HG03442 (cell line): Measurements from ENCODE around the gene ZMYND10.

Source experiments
- ATAC-seq: cut with Tn5 transposase; IDR thresholded peaks from one replicate; pipeline ENCODE4 v1.9.1; 2021; ENCODE audit warnings: mild to moderate bottlenecking, moderate library complexity; ENCODE audit not compliant: unreplicated experiment

Gene ZMYND10

DNA sequence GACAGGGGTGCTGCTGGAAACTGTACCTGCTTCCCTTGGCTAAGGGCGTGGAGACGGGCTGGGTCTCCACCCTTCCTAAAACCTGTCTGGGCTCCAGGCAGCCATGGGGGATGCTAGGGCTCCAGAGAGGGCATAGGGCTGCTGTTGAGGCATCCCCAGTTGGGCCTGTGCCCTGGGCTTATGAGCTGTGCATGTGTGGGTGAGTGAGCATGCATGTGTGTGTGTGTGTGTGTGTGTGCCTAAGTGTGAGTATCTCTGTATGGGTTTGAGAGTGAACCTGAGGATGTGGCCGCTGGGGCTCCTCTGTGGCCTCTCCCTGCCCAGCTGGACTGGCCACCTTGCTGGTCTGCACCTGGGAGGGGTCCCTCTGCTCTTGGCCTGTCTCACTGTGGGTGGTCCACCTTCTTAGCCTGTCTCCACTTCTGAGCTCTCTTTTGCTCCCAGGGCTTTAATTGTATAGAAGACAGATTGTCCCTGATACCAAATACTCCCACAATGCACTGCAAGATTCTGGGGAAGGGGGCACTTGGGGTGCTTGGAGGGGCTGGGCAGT lies 25.7 kb upstream of the ZMYND10 start:
- no peak for ATAC-seq

DNA sequence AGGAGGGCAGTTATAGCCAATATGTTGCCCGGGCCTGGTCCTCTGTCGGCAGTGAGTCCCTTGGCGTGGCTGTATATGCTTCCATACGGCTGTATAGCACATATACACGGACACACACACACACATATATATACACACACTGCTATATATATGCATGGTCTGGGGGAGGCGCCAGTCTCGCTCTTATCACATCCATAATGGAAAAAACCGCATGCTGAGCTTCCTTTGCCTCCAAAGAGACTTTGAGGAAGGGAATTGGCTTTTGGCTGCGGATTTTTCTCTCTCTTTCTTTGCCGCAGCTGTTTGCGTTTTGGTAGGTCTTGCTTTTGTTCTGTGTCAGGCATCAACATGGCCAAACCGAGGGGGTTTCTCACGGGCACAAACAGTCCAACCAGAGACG lies 25.1 kb upstream of the ZMYND10 start:
- no peak for ATAC-seq

DNA sequence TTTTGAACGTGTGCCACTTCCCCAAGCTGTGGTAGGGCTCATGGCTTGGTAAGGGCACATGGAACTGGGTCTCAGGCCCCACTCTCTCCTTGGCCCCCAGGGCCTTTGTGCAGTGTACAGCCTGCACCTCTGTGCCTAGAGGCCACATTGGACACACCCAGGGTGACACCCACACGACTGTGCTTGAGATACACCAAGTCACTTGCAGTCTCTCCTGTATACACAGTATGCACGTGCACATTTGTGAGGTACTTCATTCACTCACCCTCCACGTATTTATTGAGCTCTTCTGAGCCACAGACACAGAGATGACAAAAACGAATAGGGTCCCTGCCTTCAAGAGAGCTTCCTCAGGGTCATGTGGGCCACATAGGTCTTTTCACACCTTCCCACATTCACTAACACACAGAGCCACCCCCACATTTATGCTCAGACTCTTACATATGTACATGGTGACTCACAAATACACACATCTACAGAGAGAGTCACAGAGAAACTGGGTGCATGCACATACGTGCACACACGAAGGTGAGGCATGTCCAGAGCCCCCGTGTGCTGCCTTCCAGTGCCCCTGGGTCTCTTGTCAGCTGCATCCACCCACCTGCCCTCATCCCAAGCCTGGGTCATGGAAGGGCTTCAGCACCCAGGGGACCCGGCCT lies 23.6 kb upstream of the ZMYND10 start:
- ATAC-seq = no peak

DNA sequence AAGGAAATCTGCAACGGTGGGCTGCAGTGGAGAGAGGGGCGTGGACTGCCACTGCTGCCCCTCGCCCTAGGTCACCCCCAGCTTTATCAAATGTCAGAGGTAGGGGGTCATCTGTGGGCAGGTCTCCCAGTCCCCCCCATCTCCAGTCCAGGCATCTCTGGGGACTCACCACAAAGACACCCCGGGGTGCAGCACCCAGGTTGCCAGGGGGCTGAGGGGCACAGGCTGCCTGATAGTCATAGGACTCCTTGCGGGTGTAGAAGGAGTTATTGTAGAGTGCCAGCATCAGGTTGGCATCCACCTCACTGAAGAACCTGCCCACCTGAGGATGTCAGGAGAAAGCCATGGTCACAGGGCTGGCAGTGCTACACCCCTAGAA lies 20.3 kb upstream of the ZMYND10 start:
- no peak for ATAC-seq

- peak; percentile 80 for ATAC-seq
These were observed 19.7 kb upstream of the ZMYND10 start for GRCh38 chr3:50365080-50365841.

GRCh38 chr3:50364573-50365079 lies 19.1 kb upstream of the ZMYND10 start:
- ATAC-seq = peak; percentile 4

- ATAC-seq = peak; percentile 6
These were observed 14.2 kb upstream of the ZMYND10 start for GRCh38 chr3:50359760-50360110.

GRCh38 chr3:50358911-50359759 lies 13.6 kb upstream of the ZMYND10 start, which contains the start of gene TMEM115:
TMEM115 (minus strand) TSS chr3:50359521; CDS start chr3:50359063, 458 bp downstream.
- peak; percentile 98 for ATAC-seq

DNA sequence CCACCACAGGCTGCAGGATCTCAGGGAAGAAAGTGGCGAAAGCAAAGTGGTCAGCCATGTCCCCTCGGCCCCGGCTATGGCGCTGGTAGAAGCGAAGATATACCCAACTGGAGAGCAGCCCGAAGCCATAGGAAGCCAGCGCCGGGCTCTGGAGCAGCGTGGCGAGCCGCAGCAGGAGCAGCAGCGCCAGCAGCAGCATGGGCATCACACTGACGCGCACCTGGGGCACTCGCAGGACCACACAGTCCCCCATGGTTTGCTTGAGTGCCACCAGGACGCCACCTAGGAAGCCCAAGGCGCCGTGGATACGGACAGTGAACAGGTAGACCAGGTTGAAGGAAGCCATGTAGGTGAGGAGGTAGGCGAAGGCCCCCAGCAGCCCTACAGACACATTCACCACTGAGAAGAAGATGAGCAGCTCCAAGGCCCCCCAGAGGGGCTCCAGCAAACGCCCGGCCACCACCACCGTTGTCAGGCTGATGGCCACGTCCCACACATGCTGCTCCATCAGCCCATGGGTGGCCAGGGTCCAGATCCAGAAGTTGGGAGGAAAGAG lies 12.9 kb upstream of the ZMYND10 start:
- no peak for ATAC-seq

GRCh38 chr3:50357481-50357880 lies 11.9 kb upstream of the ZMYND10 start:
- no peak for ATAC-seq

- ATAC-seq = no peak
These were observed 11.0 kb upstream of the ZMYND10 start for GRCh38 chr3:50356553-50356952.

DNA sequence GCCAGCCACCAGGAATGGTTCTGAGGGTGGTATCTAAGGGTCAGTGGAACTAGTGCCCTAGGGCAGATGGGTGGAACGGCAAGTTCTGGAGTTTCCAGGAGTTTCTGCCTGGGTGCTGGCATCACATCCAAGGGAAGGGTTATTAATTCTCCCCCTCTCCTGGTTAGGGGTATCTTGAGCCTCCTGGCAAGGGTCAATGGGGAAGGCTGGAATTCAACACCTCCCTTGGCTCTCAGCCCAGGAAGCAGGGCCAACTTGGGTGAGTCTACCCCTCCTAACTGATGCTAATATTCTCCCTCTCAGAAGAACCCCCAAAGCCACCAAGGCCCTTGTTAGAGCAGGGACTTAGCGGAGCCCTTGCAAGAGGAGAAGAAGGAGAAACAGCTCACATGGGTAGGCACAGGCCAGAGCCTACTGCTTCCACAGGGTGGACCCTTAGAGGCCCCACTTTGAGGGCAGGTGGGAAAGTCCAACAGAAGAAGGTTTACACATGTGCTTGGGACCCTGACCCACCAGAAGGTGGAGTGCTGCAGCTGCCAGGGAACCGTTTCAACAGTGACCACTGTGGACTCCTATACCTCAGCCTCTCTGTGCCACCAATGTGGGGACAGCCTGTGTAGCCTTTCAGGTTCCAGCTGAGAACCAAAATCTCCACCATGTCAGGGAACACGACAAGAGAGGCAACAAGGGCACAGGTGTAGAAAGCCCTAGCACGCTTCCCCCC lies 10.5 kb upstream of the ZMYND10 start:
- ATAC-seq = no peak

DNA sequence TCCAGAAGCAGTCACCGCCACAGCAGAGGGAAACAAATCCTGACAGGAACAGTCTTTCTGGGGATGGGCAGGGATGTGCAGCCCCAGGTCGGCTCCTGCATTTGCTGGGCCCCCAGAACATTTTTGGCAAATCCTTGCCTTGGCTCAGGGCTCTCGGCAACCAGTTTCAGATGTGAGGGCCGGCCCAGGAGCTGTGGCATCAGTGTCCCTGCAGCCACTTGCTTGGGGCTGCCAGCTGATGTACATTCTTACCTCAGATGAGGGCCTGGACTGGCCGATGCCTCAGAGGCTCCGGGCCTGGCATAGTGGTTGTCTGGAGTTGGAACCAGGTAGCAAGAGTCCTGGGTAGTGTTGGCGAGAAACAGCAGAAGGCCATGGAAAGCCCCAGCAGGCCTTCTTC lies 9.3 kb upstream of the ZMYND10 start:
- no peak for ATAC-seq

DNA sequence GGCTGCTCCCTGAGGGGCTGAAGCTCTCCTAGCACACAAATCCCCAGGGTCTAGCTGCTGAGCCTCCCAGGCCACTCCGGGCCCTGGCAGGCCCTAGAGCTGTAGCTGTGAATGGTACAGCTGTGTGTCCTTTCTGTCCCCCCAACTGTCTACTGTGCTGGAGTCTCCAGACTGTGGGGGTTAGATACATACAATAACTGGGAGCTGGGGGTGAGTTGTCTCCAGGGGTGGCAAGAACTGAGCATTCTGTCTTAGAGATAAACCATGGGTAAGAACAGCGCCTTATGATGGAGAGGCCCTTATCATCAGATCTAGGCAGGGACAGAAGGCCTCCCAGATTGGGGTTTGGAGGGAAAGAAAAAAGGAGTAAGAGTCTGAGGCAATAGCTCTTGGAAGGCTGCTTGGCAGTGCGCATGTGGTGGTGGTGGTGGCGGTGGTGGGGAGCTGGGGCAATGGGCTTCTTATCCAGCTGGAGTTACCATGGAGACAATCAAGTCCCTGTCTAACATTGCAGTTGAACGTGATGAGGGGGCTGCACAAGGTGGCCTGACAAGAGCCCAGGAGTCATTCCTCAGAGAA lies 8.7 kb upstream of the ZMYND10 start:
- ATAC-seq = no peak

GRCh38 chr3:50353245-50354004 lies 7.9 kb upstream of the ZMYND10 start:
- no peak for ATAC-seq

GRCh38 chr3:50352781-50353180 lies 7.2 kb upstream of the ZMYND10 start:
- ATAC-seq = no peak

DNA sequence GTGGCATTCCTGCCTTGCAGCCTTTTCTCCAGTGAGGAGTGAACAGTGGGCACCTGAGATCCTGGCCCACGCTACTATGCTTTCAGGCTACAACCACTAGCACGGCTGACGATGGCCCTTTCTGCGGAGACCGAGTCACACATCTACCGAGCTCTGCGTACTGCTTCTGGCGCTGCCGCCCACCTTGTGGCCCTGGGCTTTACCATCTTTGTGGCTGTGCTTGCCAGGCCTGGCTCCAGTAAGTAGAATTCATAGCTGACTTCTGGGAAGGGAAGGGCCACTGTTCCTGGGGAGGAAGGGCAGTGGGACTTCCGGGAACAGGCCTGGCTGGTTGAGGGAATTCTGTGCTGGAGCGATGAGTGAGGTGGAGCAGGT lies 5.8 kb upstream of the ZMYND10 start:
- ATAC-seq = no peak

DNA sequence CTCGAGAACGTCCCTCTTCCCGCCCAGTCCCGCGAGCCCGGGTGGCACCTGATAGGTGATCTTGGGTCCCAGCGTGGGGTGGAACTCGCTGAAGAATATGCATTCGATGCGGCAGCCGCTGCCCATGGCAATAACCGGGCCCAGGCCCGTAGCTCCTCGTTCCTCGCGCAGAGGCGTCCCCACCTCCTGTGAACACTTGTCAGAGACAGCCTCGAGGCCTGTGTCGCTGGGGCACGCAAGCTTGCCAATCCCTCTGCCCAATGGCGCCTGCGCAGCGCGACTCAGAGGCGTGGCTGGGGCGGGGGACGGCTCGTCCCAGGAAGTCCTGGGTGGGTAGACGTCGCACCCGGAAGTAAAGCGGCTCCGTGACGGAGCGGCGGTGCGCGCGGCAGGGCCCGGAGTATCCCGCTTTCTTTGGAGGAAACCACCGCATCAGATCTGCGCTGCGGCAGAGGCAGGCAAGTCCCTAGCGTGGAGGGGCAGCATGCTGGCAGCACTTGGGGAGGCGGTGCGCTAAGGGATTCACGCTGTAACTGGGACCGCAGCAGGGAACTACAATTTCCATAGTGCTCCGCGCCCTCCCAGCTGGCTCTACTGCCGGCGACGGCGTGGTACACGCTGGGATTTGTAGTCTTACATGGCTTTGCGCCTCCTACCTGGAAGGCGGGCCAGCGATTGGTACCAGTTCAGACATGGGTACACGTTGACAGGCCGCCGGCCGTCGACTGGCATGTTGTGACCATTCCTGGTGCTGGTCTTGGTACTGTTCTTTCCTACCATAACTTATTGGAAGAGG lies 5.2 kb upstream of the ZMYND10 start, which contains the start of the genes CYB561D2 and NPRL2:
Gene CYB561D2 (plus strand): TSS at position 336 of the 796 bp plus-strand sequence. CDS start 572 bp downstream, outside the sequence.
Gene NPRL2 (minus strand): TSS at position 249 of the 796 bp plus-strand sequence. CDS start 123 bp downstream, at position 126.
- peak; percentile 84 for ATAC-seq
